A673 (cell line): ENCODE results near the gene IMPDH2.

Experiments used
- CTCF ChIP-seq: fragments of 300-800, 200-600 bp; sonication (generic); conservative IDR thresholded peaks from 2 replicates; pipeline ENCODE4 v1.5.1; 2017; ENCODE audit warnings: low read depth, mild to moderate bottlenecking, antibody characterized with exemption, low read length, moderate library complexity, mixed read lengths
- EZH2 ChIP-seq: fragments of 200-600 bp; sonication (generic); IDR thresholded peaks from 2 replicates; pipeline ENCODE4 v1.6.1; 2017; ENCODE audit warnings: borderline replicate concordance, low read depth, mild to moderate bottlenecking, mixed read lengths, antibody characterized with exemption, low read length; ENCODE audit not compliant: poor library complexity, severe bottlenecking

GRCh38 chr3:49027634-49028033 lies 1.6 kb downstream of the IMPDH2 start:
- TF ChIP-seq CTCF, result no peak
- no peak for TF ChIP-seq EZH2
